GM18511 (cell line): ENCODE results near the gene MAP1LC3C.
"Not testable (repeated sequence)": the region's sequence is repeated elsewhere in the genome, so short reads cannot be mapped to it uniquely, and the experiment has no call there.

ENCODE experiments used
- ATAC-seq: cut with Tn5 transposase; IDR thresholded peaks from one replicate; pipeline ENCODE4 v1.9.1; 2021; ENCODE audit warnings: mild to moderate bottlenecking, moderate library complexity; ENCODE audit not compliant: unreplicated experiment

Gene MAP1LC3C

GRCh38 chr1:241994171-241994570 is 4.7 kb downstream of the MAP1LC3C start:
- no peak for ATAC-seq

GRCh38 chr1:241992734-241993133 is 6.2 kb downstream of the MAP1LC3C start:
- no peak for ATAC-seq

- no peak for ATAC-seq
Measured at GRCh38 chr1:241990040-241990439, 8.9 kb downstream of the MAP1LC3C start.

GRCh38 chr1:241988389-241988930 is 10.4 kb downstream of the MAP1LC3C start:
- not testable (repeated sequence) for ATAC-seq

GRCh38 chr1:241985787-241986186 is 13.1 kb downstream of the MAP1LC3C start:
- ATAC-seq = no peak

- no peak for ATAC-seq
Measured at GRCh38 chr1:241979926-241980325, 19.0 kb downstream of the MAP1LC3C start.

GRCh38 chr1:241979071-241979470 is 19.8 kb downstream of the MAP1LC3C start:
- no peak for ATAC-seq

GRCh38 chr1:241976229-241976628 is 22.7 kb downstream of the MAP1LC3C start:
- no peak for ATAC-seq

- ATAC-seq = no peak
Measured at GRCh38 chr1:241972703-241973369, 26.1 kb downstream of the MAP1LC3C start.

- ATAC-seq = no peak
Measured at GRCh38 chr1:241968611-241969010, 30.3 kb downstream of the MAP1LC3C start.

- no peak for ATAC-seq
Measured at GRCh38 chr1:241964550-241965282, 34.2 kb downstream of the MAP1LC3C start.

GRCh38 chr1:241963722-241964121 is 35.2 kb downstream of the MAP1LC3C start:
- ATAC-seq = no peak

GRCh38 chr1:241962153-241962552 is 36.7 kb downstream of the MAP1LC3C start:
- no peak for ATAC-seq

- no peak for ATAC-seq
Measured at GRCh38 chr1:241957692-241958494, 41.0 kb downstream of the MAP1LC3C start, which contains the start of gene BECN2. Gene BECN2, plus strand, starts transcription at chr1:241957767. Its CDS starts 0 bp downstream, at chr1:241957767.

- no peak for ATAC-seq
Measured at GRCh38 chr1:241950390-241950789, 48.5 kb downstream of the MAP1LC3C start.

- ATAC-seq = no peak
Measured at GRCh38 chr1:241947354-241947753, 51.5 kb downstream of the MAP1LC3C start.
